DND-41 (cell line): ENCODE data around the gene KRT7.

Experiments used
- ATAC-seq: fragments of 200-7000 bp; cut with Tn5 transposase; 3 replicates; pipeline ENCODE4 v1.9.1; 2021; ENCODE audit warnings: low read depth; ENCODE audit not compliant: insufficient read depth
- DNase-seq: peaks from one replicate; pipeline ENCODE4 v3.0.0-alpha.2; 2020
- H2AFZ ChIP-seq: 2 replicates; pipeline ENCODE4 v1.6.0; 2012; ENCODE audit warnings: low read depth, low read length
- H3K27ac ChIP-seq: 2 replicates; pipeline ENCODE4 v1.5.1; 2012; ENCODE audit warnings: low read length, inconsistent platforms
- H3K27me3 ChIP-seq: fragments of 200-600 bp; sonication (generic); 2 replicates; pipeline ENCODE4 v1.6.0; 2012; ENCODE audit warnings: low read length, mild to moderate bottlenecking, inconsistent platforms; ENCODE audit not compliant: insufficient read depth, poor library complexity
- H3K36me3 ChIP-seq: 2 replicates; pipeline ENCODE4 v1.5.1; 2012; ENCODE audit warnings: low read length, inconsistent platforms; ENCODE audit not compliant: insufficient read depth
- H3K4me1 ChIP-seq: 2 replicates; pipeline ENCODE4 v1.5.1; 2012; ENCODE audit warnings: mild to moderate bottlenecking, low read length; ENCODE audit not compliant: insufficient read depth
- H3K4me2 ChIP-seq: 2 replicates; pipeline ENCODE4 v1.6.0; 2012; ENCODE audit warnings: mild to moderate bottlenecking, moderate library complexity, low read length, inconsistent platforms; ENCODE audit not compliant: insufficient read depth
- H3K4me3 ChIP-seq, 2 experiments: fragments of 200-600 bp in 1 of 2; shearing (Covaris generic) in 1 of 2; 2 replicates each; pipeline ENCODE4 v1.5.1; 2012 to 2016; ENCODE audit warnings: inconsistent platforms in 2 of 2, low read length in 2 of 2, mild to moderate bottlenecking in 2 of 2, low read depth in 1 of 2, moderate library complexity in 1 of 2
- H3K79me2 ChIP-seq: 2 replicates; pipeline ENCODE4 v1.6.0; 2012; ENCODE audit warnings: low read length, inconsistent platforms; ENCODE audit not compliant: insufficient read depth
- H3K9ac ChIP-seq: 2 replicates; pipeline ENCODE4 v1.6.0; 2012; ENCODE audit warnings: low read depth, mild to moderate bottlenecking, inconsistent platforms, low read length, moderate library complexity
- H3K9me3 ChIP-seq: 2 replicates; pipeline ENCODE4 v1.5.1; 2012; ENCODE audit warnings: low read length, moderate library complexity, mild to moderate bottlenecking, inconsistent platforms; ENCODE audit not compliant: insufficient read depth, severe bottlenecking
- H4K20me1 ChIP-seq: 2 replicates; pipeline ENCODE4 v1.6.0; 2012; ENCODE audit warnings: low read length; ENCODE audit not compliant: insufficient read depth
- CTCF ChIP-seq: IDR thresholded peaks from 2 replicates; pipeline ENCODE4 v1.5.1; 2012; ENCODE audit warnings: borderline replicate concordance, low read length, moderate library complexity, mild to moderate bottlenecking; ENCODE audit not compliant: poor library complexity, severe bottlenecking; ENCODE audit errors: extremely low read depth
- EZH2 ChIP-seq: IDR thresholded peaks from 3 replicates; pipeline ENCODE4 v1.6.1; 2012; ENCODE audit warnings: borderline replicate concordance, low read depth, mild to moderate bottlenecking, moderate library complexity, low read length, inconsistent platforms; ENCODE audit not compliant: severe bottlenecking

The KRT7 gene

DNA sequence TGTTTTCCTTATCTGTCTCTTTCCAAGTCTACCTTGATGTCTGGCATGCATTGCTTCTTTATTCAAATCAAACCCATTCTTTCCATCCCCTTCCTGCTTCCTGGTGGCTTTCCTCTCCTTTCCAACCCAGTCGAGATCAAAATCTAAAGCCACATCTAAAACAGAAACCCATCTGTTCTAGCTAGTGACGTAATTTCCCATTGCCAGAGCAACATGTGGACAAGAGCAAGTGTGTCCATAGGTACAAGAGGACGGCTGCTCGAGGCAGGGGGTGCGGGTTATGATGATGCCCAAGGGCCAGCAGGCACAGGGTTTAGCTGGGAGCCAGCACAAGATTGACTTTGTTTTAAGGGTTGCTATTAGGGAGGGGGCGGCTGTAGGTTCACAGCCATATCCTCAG, 48.2 kb upstream of the KRT7 start:
- no peak overlapping the region for H3K4me3 ChIP-seq
- no peaks in the 10 kb centered on the region for H3K36me3 ChIP-seq
- no peaks in the 10 kb centered on the region for H3K4me1 ChIP-seq
- peaks cover 9% of the 10 kb centered on the region for H3K27me3 ChIP-seq
- no peak overlapping the region for H2AFZ ChIP-seq
- ATAC-seq = no peak
- no peak for DNase-seq
- H3K4me2 ChIP-seq = no peak overlapping the region
- H3K27ac ChIP-seq = no peak overlapping the region
- H4K20me1 ChIP-seq = 0 out of 2 replicates have a peak, but pooled peaks cover 5% of the 10 kb centered on the region
- no peaks in the 10 kb centered on the region for H3K9me3 ChIP-seq
- no peak overlapping the region for H3K9ac ChIP-seq
- TF ChIP-seq CTCF = no peak
- TF ChIP-seq EZH2 = no peak
- no peaks in the 10 kb centered on the region for H3K79me2 ChIP-seq

DNA sequence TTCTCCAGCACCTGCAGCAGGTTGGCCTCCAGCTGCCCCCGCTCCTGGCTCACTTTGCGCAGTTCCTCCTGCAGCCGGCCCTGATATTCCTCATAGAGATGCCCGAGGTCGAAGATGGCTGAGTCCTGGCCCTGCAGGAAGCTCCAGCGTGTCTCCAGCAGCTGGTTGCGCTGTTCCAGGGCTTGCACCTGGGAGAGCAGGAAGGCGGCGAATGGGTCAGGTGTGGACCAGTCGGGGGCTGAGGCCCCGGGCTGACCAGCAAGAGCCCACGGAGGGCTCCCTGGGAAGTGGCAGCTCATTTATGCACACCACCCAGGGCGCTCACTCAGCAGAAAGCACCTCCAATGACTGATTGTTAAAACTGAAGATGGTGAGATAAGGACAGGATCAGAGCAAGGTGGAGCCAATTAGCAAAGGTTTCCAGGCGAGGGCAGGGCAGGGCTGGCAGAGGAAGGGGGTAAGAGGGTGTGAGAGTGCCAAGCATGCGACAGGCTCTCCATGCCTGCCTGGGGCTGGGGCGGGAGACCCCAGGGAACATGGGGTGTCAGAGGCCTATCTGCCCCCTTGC, 47.6 kb upstream of the KRT7 start:
- no peak overlapping the region for H3K4me2 ChIP-seq
- peaks cover 8% of the 10 kb centered on the region; the same call in 1 of the 2 replicates for H4K20me1 ChIP-seq
- H3K9ac ChIP-seq = no peak overlapping the region
- H3K79me2 ChIP-seq = no peaks in the 10 kb centered on the region
- no peak for DNase-seq
- TF ChIP-seq CTCF = no peak
- TF ChIP-seq EZH2 = no peak
- peaks cover 13% of the 10 kb centered on the region for H3K27me3 ChIP-seq
- no peak for ATAC-seq
- H3K36me3 ChIP-seq = no peaks in the 10 kb centered on the region
- no peak overlapping the region for H3K4me3 ChIP-seq
- no peak overlapping the region for H3K27ac ChIP-seq
- no peaks in the 10 kb centered on the region for H3K4me1 ChIP-seq
- no peak overlapping the region for H2AFZ ChIP-seq
- H3K9me3 ChIP-seq = no peaks in the 10 kb centered on the region

- ATAC-seq (no peak), DNase-seq (no peak)
- H2AFZ ChIP-seq = no peak overlapping the region
- no peak overlapping the region for H3K4me3 ChIP-seq
- H3K79me2 ChIP-seq = no peaks in the 10 kb centered on the region
- peaks cover 18% of the 10 kb centered on the region for H3K27me3 ChIP-seq
- no peak overlapping the region for H3K4me2 ChIP-seq
- H3K27ac ChIP-seq = no peak overlapping the region
- H3K36me3 ChIP-seq = no peaks in the 10 kb centered on the region
- H4K20me1 ChIP-seq = peaks cover 15% of the 10 kb centered on the region
- H3K4me1 ChIP-seq = no peaks in the 10 kb centered on the region
- H3K9ac ChIP-seq = no peak overlapping the region
- H3K9me3 ChIP-seq = no peaks in the 10 kb centered on the region
- TF ChIP-seq EZH2 (no peak), CTCF (no peak)
These were observed 46.8 kb upstream of the KRT7 start for GRCh38 chr12:52186118-52186840.
